NT2/D1 (cell line): Measurements from ENCODE around the gene GTF2H2C_2.
"Not testable (repeated sequence)": the region's sequence is repeated elsewhere in the genome, so short reads cannot be mapped to it uniquely, and the experiment has no call there.

Experiments
- DNase-seq: peaks from one replicate; pipeline ENCODE4 v3.0.0-alpha.2; 2011; ENCODE audit warnings: low read depth, low spot score
- H3K27me3 ChIP-seq: 2 replicates; pipeline ENCODE4 v1.6.0; 2011; ENCODE audit warnings: mild to moderate bottlenecking; ENCODE audit not compliant: insufficient read length, insufficient read depth
- H3K36me3 ChIP-seq: 2 replicates; pipeline ENCODE4 v1.6.1; 2011; ENCODE audit warnings: mild to moderate bottlenecking, low read length, mixed read lengths; ENCODE audit not compliant: insufficient read depth, insufficient read length
- H3K4me1 ChIP-seq: 2 replicates; pipeline ENCODE4 v1.5.1; 2011; ENCODE audit not compliant: insufficient read depth, insufficient read length
- H3K4me3 ChIP-seq: 2 replicates; pipeline ENCODE4 v1.5.1; 2011; ENCODE audit warnings: low read depth; ENCODE audit not compliant: insufficient read length
- H3K9ac ChIP-seq: 2 replicates; pipeline ENCODE4 v1.6.0; 2011; ENCODE audit warnings: low read depth; ENCODE audit not compliant: insufficient read length
- H3K9me3 ChIP-seq: 2 replicates; pipeline ENCODE4 v1.5.1; 2011; ENCODE audit warnings: mild to moderate bottlenecking, low read length; ENCODE audit not compliant: insufficient read depth

The GTF2H2C_2 gene

GRCh38 chr5:70415117-70415516, at the start of gene GTF2H2C_2:
Gene GTF2H2C_2, plus strand, starts transcription at chr5:70415368.
- not testable (repeated sequence) for H3K27me3 ChIP-seq, H3K9me3 ChIP-seq, H3K4me3 ChIP-seq, H3K36me3 ChIP-seq, DNase-seq, H3K9ac ChIP-seq, H3K4me1 ChIP-seq

- not testable (repeated sequence) for H3K4me3 ChIP-seq, H3K27me3 ChIP-seq, H3K36me3 ChIP-seq, H3K9me3 ChIP-seq, H3K4me1 ChIP-seq, DNase-seq, H3K9ac ChIP-seq
Observed at GRCh38 chr5:70400984-70401686, 14.0 kb upstream of the GTF2H2C_2 start.

GRCh38 chr5:70421322-70421721, 6.2 kb downstream of the GTF2H2C_2 start:
- not testable (repeated sequence) for H3K9me3 ChIP-seq, H3K27me3 ChIP-seq, H3K9ac ChIP-seq, DNase-seq, H3K36me3 ChIP-seq, H3K4me3 ChIP-seq, H3K4me1 ChIP-seq

GRCh38 chr5:70423215-70423614, 8.0 kb downstream of the GTF2H2C_2 start:
- H3K27me3 ChIP-seq, H3K4me1 ChIP-seq, H3K9ac ChIP-seq, DNase-seq, H3K4me3 ChIP-seq, H3K9me3 ChIP-seq, H3K36me3 ChIP-seq: not testable (repeated sequence)

- not testable (repeated sequence) for H3K4me1 ChIP-seq, H3K9ac ChIP-seq, H3K4me3 ChIP-seq, DNase-seq, H3K9me3 ChIP-seq, H3K36me3 ChIP-seq, H3K27me3 ChIP-seq
Observed at GRCh38 chr5:70438518-70438917, 23.4 kb downstream of the GTF2H2C_2 start.

- H3K4me3 ChIP-seq, H3K36me3 ChIP-seq, DNase-seq, H3K27me3 ChIP-seq, H3K4me1 ChIP-seq, H3K9me3 ChIP-seq, H3K9ac ChIP-seq: not testable (repeated sequence)
Observed at GRCh38 chr5:70449565-70449964, 34.4 kb downstream of the GTF2H2C_2 start.

GRCh38 chr5:70451249-70451984, 36.2 kb downstream of the GTF2H2C_2 start:
- not testable (repeated sequence) for H3K9me3 ChIP-seq, H3K9ac ChIP-seq, H3K36me3 ChIP-seq, DNase-seq, H3K4me3 ChIP-seq, H3K4me1 ChIP-seq, H3K27me3 ChIP-seq

- not testable (repeated sequence) for H3K36me3 ChIP-seq, DNase-seq, H3K4me3 ChIP-seq, H3K9me3 ChIP-seq, H3K9ac ChIP-seq, H3K4me1 ChIP-seq, H3K27me3 ChIP-seq
Observed at GRCh38 chr5:70457093-70457492, 41.9 kb downstream of the GTF2H2C_2 start.

- not testable (repeated sequence) for H3K36me3 ChIP-seq, DNase-seq, H3K27me3 ChIP-seq, H3K4me1 ChIP-seq, H3K9me3 ChIP-seq, H3K4me3 ChIP-seq, H3K9ac ChIP-seq
Observed at GRCh38 chr5:70459188-70459587, 44.0 kb downstream of the GTF2H2C_2 start.

- not testable (repeated sequence) for H3K4me1 ChIP-seq, H3K9me3 ChIP-seq, H3K27me3 ChIP-seq
Observed at GRCh38 chr5:70461984-70462383, 46.8 kb downstream of the GTF2H2C_2 start.

GRCh38 chr5:70464019-70464637, 49.0 kb downstream of the GTF2H2C_2 start:
- not testable (repeated sequence) for H3K27me3 ChIP-seq, H3K4me1 ChIP-seq, H3K36me3 ChIP-seq, H3K4me3 ChIP-seq, DNase-seq, H3K9me3 ChIP-seq, H3K9ac ChIP-seq

More at GRCh38 chr5:70461984-70462383, 46.8 kb downstream of the GTF2H2C_2 start:
- H3K36me3 ChIP-seq, DNase-seq, H3K9ac ChIP-seq, H3K4me3 ChIP-seq: not testable (repeated sequence)
